Midbrain (tissue), 1 donor: Measurements from ENCODE around the gene MPST.

Experiments
- DNase-seq: peaks from one replicate; lab custom pipeline; 2025; lab: John Stamatoyannopoulos, UW

MPST gene

GRCh38 chr22:37044634-37045625 lies 25.4 kb downstream of the MPST start:
- no peak for DNase-seq

GRCh38 chr22:37045958-37046357 lies 26.4 kb downstream of the MPST start:
- DNase-seq: no peak

- DNase-seq: no peak
These were observed 27.0 kb downstream of the MPST start for GRCh38 chr22:37046589-37046988.

GRCh38 chr22:37047006-37047405 lies 27.5 kb downstream of the MPST start:
- DNase-seq: no peak

- DNase-seq: no peak
These were observed 28.6 kb downstream of the MPST start for GRCh38 chr22:37048133-37048532.

GRCh38 chr22:37049224-37049623 lies 29.7 kb downstream of the MPST start:
- DNase-seq: no peak

- no peak for DNase-seq
These were observed 31.4 kb downstream of the MPST start for GRCh38 chr22:37050913-37051312.

- DNase-seq: peak; percentile 74
These were observed 32.1 kb downstream of the MPST start, which contains the start of gene KCTD17 for GRCh38 chr22:37051391-37052385. KCTD17 (plus strand) TSS chr22:37051742; CDS start chr22:37051761, 19 bp downstream.

- DNase-seq: no peak
These were observed 33.1 kb downstream of the MPST start for GRCh38 chr22:37052386-37053309.

- no peak for DNase-seq
These were observed 33.9 kb downstream of the MPST start for GRCh38 chr22:37053310-37054055.

- no peak for DNase-seq
These were observed 34.5 kb downstream of the MPST start for GRCh38 chr22:37054056-37054395.

- DNase-seq: no peak
These were observed 35.2 kb downstream of the MPST start for GRCh38 chr22:37054600-37055365.

GRCh38 chr22:37056246-37056645 lies 36.7 kb downstream of the MPST start:
- no peak for DNase-seq

GRCh38 chr22:37057226-37057625 lies 37.7 kb downstream of the MPST start:
- DNase-seq: no peak

GRCh38 chr22:37057796-37058510 lies 38.4 kb downstream of the MPST start:
- DNase-seq: no peak

- DNase-seq: no peak
These were observed 39.6 kb downstream of the MPST start for GRCh38 chr22:37058917-37059701.

GRCh38 chr22:37059876-37060449 lies 40.4 kb downstream of the MPST start:
- no peak for DNase-seq
